B cell (primary cell): ENCODE results near the gene TNRC6B. TPM values are rescaled to one million over a fixed set of nuclear protein-coding genes. Genes with fewer than 3 reads are reported as not detected.
A peak's percentile ranks its signal among the peaks of the same experiment; 100 is the strongest.

Source experiments
- ATAC-seq: fragments of 200-7000 bp; cut with Tn5 transposase; one replicate; pipeline ENCODE4 v1.10.0; 2021; ENCODE audit warnings: low read depth, mild to moderate bottlenecking, moderate number of reproducible peaks, moderate library complexity
- CTCF ChIA-PET: fragments of 350-600 bp; sonication (Branson Sonifier 250); formaldehyde crosslinking; loops from one replicate; lab custom pipeline; 2021; ENCODE audit warnings: antibody characterized with exemption, inconsistent platforms; lab: Charles Lee
- POLR2A ChIA-PET: fragments of 350-600 bp; sonication (Branson Sonifier 250); formaldehyde crosslinking; loops from one replicate; lab custom pipeline; 2021; ENCODE audit warnings: antibody characterized with exemption; lab: Charles Lee
- DNase-seq: peaks from one replicate; pipeline ENCODE4 v3.0.0; 2013
- H2AFZ ChIP-seq: 2 replicates; pipeline ENCODE4 v1.6.1; 2012; ENCODE audit warnings: mild to moderate bottlenecking, low read depth, low read length; ENCODE audit not compliant: insufficient read depth, poor library complexity, severe bottlenecking
- H3K27ac ChIP-seq, 2 donors: 1 replicate in 1 of 2; 2 replicates in 1 of 2; pipeline ENCODE4 v1.5.1; 2012 to 2013; ENCODE audit warnings: low read length in 2 of 2, mild to moderate bottlenecking in 2 of 2, moderate library complexity in 1 of 2
- H3K27me3 ChIP-seq, 4 experiments: fragments of 200-600 bp in 1 of 4; sonication (generic) in 1 of 4; replicated peaks in 1 of 4; 1 replicate in 2 of 4; 2 replicates in 2 of 4; pipeline versions ENCODE4 v1.6.1 to v1.7.0; 2013 to 2016; ENCODE audit warnings: low read length in 3 of 4, mild to moderate bottlenecking in 2 of 4, mixed read lengths in 1 of 4, moderate library complexity in 1 of 4; ENCODE audit not compliant: insufficient read depth in 4 of 4, control insufficient read depth in 3 of 4; ENCODE audit errors: control extremely low read depth in 1 of 4
- H3K36me3 ChIP-seq, 2 experiments: replicated peaks in 1 of 2; 1 replicate in 1 of 2; 2 replicates in 1 of 2; pipeline versions ENCODE4 v1.6.1 to v1.7.1; 2013; ENCODE audit warnings: low read length in 1 of 2; ENCODE audit not compliant: insufficient read depth in 2 of 2, control insufficient read depth in 1 of 2; ENCODE audit errors: control extremely low read depth in 1 of 2, extremely low read depth in 1 of 2
- H3K4me1 ChIP-seq, 2 donors: fragments of 200-600 bp in 1 of 2; sonication (generic) in 1 of 2; 1 replicate in 1 of 2; 2 replicates in 1 of 2; pipeline versions ENCODE4 v1.5.1 to v1.6.1; 2013 to 2017; ENCODE audit warnings: low read length in 2 of 2; ENCODE audit not compliant: control insufficient read depth in 2 of 2, insufficient read depth in 2 of 2
- H3K4me2 ChIP-seq: replicated peaks from 2 replicates; pipeline ENCODE3; 2012; ENCODE audit warnings: mild to moderate bottlenecking, low read depth, low read length; ENCODE audit not compliant: poor library complexity, severe bottlenecking
- H3K4me3 ChIP-seq, 5 experiments: fragments of 200-600 bp in 1 of 5; sonication (generic) in 1 of 5; 1 replicate in 3 of 5; 2 replicates in 2 of 5; pipeline versions ENCODE4 v1.5.1 to v1.7.0; 2011 to 2016; ENCODE audit warnings: low read length in 4 of 5, mild to moderate bottlenecking in 4 of 5, low read depth in 2 of 5, control low read depth in 1 of 5, moderate library complexity in 1 of 5; ENCODE audit not compliant: insufficient read depth in 1 of 5; ENCODE audit errors: control extremely low read depth in 1 of 5, extremely low read depth in 1 of 5
- H3K79me2 ChIP-seq: fragments of 200-600 bp; sonication (generic); one replicate; pipeline ENCODE4 v1.6.0; 2016; ENCODE audit warnings: low read length; ENCODE audit not compliant: control insufficient read depth, insufficient read depth
- H3K9ac ChIP-seq: fragments of 200-600 bp; sonication (generic); 2 replicates; pipeline ENCODE4 v1.6.1; 2017; ENCODE audit warnings: mild to moderate bottlenecking, low read length, moderate library complexity
- H3K9me3 ChIP-seq, 3 donors: one replicate each; pipeline versions ENCODE4 v1.6.1 to v1.7.1; 2013; ENCODE audit warnings: low read length in 2 of 3; ENCODE audit not compliant: control insufficient read depth in 2 of 3, insufficient read depth in 1 of 3; ENCODE audit errors: control extremely low read depth in 1 of 3
- H4K20me1 ChIP-seq: 2 replicates; pipeline ENCODE4 v1.6.0; 2012; ENCODE audit warnings: mild to moderate bottlenecking, low read length; ENCODE audit not compliant: insufficient read depth, control insufficient read depth, poor library complexity, severe bottlenecking
- H3K27ac Mint-ChIP-seq: one replicate; pipeline ENCODE4 v1.8.0; 2021; ENCODE audit warnings: mixed read lengths
- H3K27me3 Mint-ChIP-seq: one replicate; pipeline ENCODE4 v1.8.0; 2021; ENCODE audit warnings: mixed read lengths
- H3K4me1 Mint-ChIP-seq: one replicate; pipeline ENCODE4 v1.8.0; 2021; ENCODE audit warnings: mixed read lengths
- H3K4me3 Mint-ChIP-seq: one replicate; pipeline ENCODE4 v1.8.0; 2021; ENCODE audit warnings: mixed read lengths
- H3K9me3 Mint-ChIP-seq: one replicate; pipeline ENCODE4 v1.8.0; 2022; ENCODE audit warnings: mixed read lengths; ENCODE audit not compliant: insufficient read depth
- EZH2 ChIP-seq: IDR thresholded peaks from 2 replicates; pipeline ENCODE4 v1.6.1; 2012; ENCODE audit warnings: borderline replicate concordance, low read depth, mild to moderate bottlenecking, moderate library complexity, low read length; ENCODE audit not compliant: insufficient read depth, poor library complexity, severe bottlenecking
- WGBS: methylation state at CpG from one replicate; pipeline ENCODE4 v1.1.5; 2013; ENCODE audit warnings: missing lambda C conversion rate; ENCODE audit not compliant: insufficient coverage; 5-methylcytosine and 5-hydroxymethylcytosine counted together
- intact Hi-C: fragments of 100-400 bp; cut with micrococcal nuclease; formaldehyde crosslinking; loops from one replicate; pipeline ENCODE4 v1.10.0; 2022
- polyA plus RNA-seq: library from polyadenylated mRNA; depleted of rRNA; stranded (reverse); fragments of >200 nt; gene quantifications from 2 replicates; pipeline ENCODE4 v1.2.3, GENCODE V29; 2012
- total RNA-seq, 2 donors: library from RNA; stranded (reverse); fragments of 120-200 nt in 1 of 2; gene quantifications; 1 replicate in 1 of 2; 2 replicates in 1 of 2; pipeline versions ENCODE4 v1.2.3 to v1.2.4, GENCODE V29; 2013 to 2022
- TF ChIP-seq, protein P1 (sequence below): fragments of 200-600 bp; IDR thresholded peaks from one replicate; pipeline ENCODE4 v1.8.0; 2022; ENCODE audit warnings: antibody characterized with exemption, mild to moderate bottlenecking

Gene TNRC6B
- total and polyA plus RNA-seq, 2 donors (not counting 1 experiment from before 2014, with no cell fraction given), result 28.8 to 210 TPM

DNA sequence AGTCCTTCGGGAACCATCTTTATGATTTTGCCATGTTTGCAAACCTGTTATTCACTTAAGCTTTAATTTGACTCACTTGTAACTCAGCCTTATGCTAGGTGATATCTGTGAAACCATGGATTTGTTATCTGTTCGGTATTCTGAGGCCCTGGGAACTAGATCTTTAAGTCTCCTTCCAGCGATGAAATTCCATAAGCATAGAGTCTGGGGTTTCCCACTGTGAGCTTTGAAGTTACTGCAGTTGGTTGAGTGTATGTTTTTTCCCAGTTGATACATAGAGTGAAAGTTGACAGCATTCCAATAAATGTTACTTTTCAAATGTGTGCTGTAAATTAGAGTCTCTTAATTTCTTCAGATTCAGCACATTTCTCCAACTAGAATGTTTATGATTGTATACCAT, 66.9 kb downstream of the TNRC6B start:
- ChIA-PET POLR2A (no interaction called here), CTCF (no interaction called here)
- H3K9me3 ChIP-seq, result no peaks in the 10 kb centered on the region
- H3K27ac ChIP-seq, result peak overlapping the region in 1 of 2 donors; percentile 26
- H3K36me3 ChIP-seq, result peaks cover 0 to 40% of the 10 kb centered on the region in 2 experiments
- H2AFZ ChIP-seq, result no peak overlapping the region
- no peak overlapping the region for H3K4me2 ChIP-seq
- Mint-ChIP-seq H3K27me3 (no peaks in the 10 kb centered on the region), H3K4me3 (peak overlapping the region; percentile 17), H3K9me3 (no peaks in the 10 kb centered on the region), H3K27ac (no peak overlapping the region), H3K4me1 (peaks cover 39% of the 10 kb centered on the region)
- H3K27me3 ChIP-seq, result no peaks in the 10 kb centered on the region
- peaks cover 20 to 21% of the 10 kb centered on the region in 2 donors for H3K4me1 ChIP-seq
- ATAC-seq, result no peak
- 100% methylated on average over 1 of the region's 3 CpGs for WGBS
- peaks cover 97% of the 10 kb centered on the region for H3K79me2 ChIP-seq
- no peak overlapping the region for H3K9ac ChIP-seq
- DNase-seq, result no peak
- H4K20me1 ChIP-seq, result peaks cover 77% of the 10 kb centered on the region
- H3K4me3 ChIP-seq, result no peak overlapping the region
- TF ChIP-seq EZH2, result no peak
- TF ChIP-seq, protein P1, sequence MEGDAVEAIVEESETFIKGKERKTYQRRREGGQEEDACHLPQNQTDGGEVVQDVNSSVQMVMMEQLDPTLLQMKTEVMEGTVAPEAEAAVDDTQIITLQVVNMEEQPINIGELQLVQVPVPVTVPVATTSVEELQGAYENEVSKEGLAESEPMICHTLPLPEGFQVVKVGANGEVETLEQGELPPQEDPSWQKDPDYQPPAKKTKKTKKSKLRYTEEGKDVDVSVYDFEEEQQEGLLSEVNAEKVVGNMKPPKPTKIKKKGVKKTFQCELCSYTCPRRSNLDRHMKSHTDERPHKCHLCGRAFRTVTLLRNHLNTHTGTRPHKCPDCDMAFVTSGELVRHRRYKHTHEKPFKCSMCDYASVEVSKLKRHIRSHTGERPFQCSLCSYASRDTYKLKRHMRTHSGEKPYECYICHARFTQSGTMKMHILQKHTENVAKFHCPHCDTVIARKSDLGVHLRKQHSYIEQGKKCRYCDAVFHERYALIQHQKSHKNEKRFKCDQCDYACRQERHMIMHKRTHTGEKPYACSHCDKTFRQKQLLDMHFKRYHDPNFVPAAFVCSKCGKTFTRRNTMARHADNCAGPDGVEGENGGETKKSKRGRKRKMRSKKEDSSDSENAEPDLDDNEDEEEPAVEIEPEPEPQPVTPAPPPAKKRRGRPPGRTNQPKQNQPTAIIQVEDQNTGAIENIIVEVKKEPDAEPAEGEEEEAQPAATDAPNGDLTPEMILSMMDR, result no peak
- intact Hi-C loops, result no loop called here

DNA sequence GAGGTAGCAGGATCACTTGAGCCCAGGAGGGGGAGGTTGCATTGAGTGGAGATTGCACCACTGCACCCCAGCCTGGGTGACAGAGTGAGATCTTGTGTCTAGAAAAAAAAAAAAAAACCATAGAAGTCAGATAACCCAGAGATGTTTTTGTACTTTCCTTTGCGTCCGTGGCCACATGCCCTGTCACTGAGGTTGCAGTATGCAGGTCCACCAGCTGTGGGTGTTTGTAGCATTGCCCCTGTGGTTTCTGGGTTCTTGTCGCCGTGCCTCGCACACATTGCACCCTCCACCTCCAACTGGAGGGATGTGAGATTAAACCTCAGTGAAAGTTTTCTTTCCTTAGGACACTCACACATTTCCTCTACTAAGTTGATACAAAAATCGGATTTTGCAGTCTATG, 70.3 kb downstream of the TNRC6B start:
- Mint-ChIP-seq H3K27me3 (no peaks in the 10 kb centered on the region), H3K4me1 (peaks cover 24% of the 10 kb centered on the region), H3K4me3 (no peak overlapping the region), H3K9me3 (no peaks in the 10 kb centered on the region), H3K27ac (peak overlapping the region; percentile 53)
- Histone ChIP-seq H3K4me1 (peaks cover 9 to 12% of the 10 kb centered on the region in 2 donors), H3K27ac (no peak overlapping the region), H2AFZ (no peak overlapping the region), H3K4me3 (no peak overlapping the region), H4K20me1 (peaks cover 74% of the 10 kb centered on the region), H3K27me3 (no peaks in the 10 kb centered on the region), H3K9me3 (no peaks in the 10 kb centered on the region), H3K79me2 (peaks cover 96% of the 10 kb centered on the region), H3K36me3 (peaks cover 0 to 41% of the 10 kb centered on the region in 2 experiments), H3K9ac (no peak overlapping the region), H3K4me2 (no peak overlapping the region)
- no peak for TF ChIP-seq EZH2
- TF ChIP-seq, protein P1, result no peak
- POLR2A ChIA-PET, result no interaction called here
- ATAC-seq, result no peak
- CTCF ChIA-PET, result interaction anchor here (0.7 kb wide), 1 partner anchor 179 kb away, joined by 5 read pairs; no protein-coding TSS in a partner anchor
- intact Hi-C loops, result no loop called here
- no peak for DNase-seq
- WGBS, result 38% methylated on average over 2 of the region's 6 CpGs
